Measurements from ENCODE around the gene GALC. TPM values are rescaled to one million over a fixed set of nuclear protein-coding genes. Genes with fewer than 3 reads are reported as not detected.

GALC gene
- total RNA-seq (2022; extraction: Qiagen RNA extraction), result 10.2 to 13.8 TPM (median 12.8 TPM) in 5 replicates

GRCh38 chr14:87992718-87993628, at the start of gene GALC:
TSS of gene GALC (minus strand) at chr14:87993182. CDS start at chr14:87993164, 18 bp downstream.

GRCh38 chr14:88005050-88005481, 12.1 kb upstream of the GALC start, which contains the start of gene GPR65:
TSS of gene GPR65 (plus strand) at chr14:88005135. CDS start at chr14:88010848, 5,713 bp downstream.

Other genes with a start within 250 kb of the GALC start
- gene GPR65, start 12.0 kb upstream of the GALC start, total RNA-seq (2022; extraction: Qiagen RNA extraction), result not detected in 5 replicates